GM21528 (cell line): ENCODE results near the gene AKIRIN2.
"Not testable (repeated sequence)": the region's sequence is repeated elsewhere in the genome, so short reads cannot be mapped to it uniquely, and the experiment has no call there.

ENCODE experiments used
- ATAC-seq: cut with Tn5 transposase; IDR thresholded peaks from one replicate; pipeline ENCODE4 v1.9.1; 2021; ENCODE audit warnings: mild to moderate bottlenecking, moderate library complexity; ENCODE audit not compliant: unreplicated experiment, low FRiP score

Gene AKIRIN2

GRCh38 chr6:87690441-87690840 lies 11.6 kb downstream of the AKIRIN2 start:
- ATAC-seq, result no peak

- not testable (repeated sequence) for ATAC-seq
Measured at GRCh38 chr6:87687893-87688292, 14.1 kb downstream of the AKIRIN2 start.

DNA sequence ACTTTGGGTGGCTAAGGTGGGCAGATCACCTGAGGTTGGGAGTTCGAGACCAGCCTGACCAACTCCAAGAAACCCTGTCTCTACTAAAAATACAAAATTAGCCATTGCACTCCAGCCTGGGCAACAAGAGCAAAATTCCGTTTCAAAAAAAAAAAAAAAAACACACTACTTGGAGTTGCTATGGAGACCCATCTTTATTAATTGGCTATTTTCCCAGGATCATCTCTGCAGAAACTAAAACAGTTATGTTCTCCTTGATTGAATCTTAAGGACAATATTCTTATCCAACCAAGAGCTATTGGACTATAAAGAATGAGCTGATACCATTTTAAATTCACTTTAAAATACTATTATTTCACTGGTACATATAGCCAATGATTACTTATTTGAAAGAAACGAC lies 14.7 kb downstream of the AKIRIN2 start:
- no peak for ATAC-seq

- ATAC-seq, result not testable (repeated sequence)
Measured at GRCh38 chr6:87686636-87687205, 15.3 kb downstream of the AKIRIN2 start.

DNA sequence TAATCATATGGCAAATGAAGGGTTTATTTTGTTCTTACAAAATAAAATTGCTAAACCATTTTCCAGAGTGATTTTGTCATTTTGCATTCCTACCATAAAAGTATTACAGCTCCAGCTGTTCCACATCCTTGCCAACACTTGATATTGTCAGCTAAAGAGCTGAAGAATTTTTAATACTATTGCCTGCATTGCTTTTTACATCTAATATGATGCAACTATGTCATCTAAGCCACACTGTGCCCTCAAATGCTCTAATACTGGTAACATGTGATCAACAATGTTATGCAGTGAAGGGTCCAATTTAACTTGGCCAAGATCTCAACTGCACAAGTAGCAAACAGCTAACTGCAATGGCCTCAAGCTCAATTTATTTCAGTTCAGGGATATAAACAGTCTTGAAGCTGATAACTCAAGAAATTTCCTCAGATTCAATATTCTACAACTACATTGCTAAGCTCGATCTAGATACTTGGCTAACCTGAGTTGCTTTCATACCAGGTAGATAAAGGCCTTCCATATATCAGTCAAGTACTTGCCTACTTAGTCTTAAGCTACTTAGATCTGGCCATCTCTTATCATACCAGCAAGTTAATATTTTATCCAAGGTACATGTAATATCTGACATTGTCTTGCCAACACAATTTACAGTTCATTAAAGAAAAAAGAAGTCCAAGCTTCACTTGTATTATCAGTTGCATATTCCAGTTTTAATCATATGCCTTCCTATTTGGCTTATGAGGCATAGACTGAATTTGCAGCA lies 17.0 kb downstream of the AKIRIN2 start:
- ATAC-seq, result no peak

DNA sequence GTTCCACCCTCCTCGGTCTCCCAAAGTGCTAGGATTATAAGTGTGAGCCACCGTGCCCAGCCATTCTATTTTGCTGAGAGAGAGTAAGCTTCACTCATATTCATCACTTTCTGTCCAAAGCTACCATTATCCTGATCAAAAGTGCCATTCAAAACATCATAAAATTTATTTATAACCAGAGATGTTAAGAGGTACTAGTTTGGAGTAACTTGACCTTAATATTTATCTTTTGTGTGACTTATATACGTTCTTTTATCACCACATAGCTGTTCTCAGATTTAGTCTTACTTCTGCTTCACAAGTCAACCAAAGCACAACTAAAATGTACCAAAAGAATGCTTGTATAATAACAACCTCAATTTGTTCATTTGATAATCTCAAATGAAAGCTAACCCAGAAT lies 18.1 kb downstream of the AKIRIN2 start:
- no peak for ATAC-seq

DNA sequence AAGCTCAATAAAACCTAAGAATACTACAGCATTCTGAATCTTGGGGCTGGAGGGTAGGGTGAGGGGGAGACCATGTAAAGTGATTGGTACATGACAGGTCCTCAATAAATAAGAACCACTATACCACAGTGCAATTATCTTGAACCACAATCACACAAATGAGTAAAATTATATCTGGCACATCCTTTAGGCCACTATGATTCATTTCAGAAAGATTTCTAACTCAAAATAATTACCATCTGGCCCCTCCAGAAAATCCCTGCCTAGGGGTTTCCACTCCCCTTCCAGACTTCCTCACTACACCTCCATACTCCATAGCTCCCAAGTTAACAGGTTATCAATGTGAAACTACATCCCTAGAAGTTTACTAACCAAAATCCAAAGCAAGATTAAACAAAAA lies 19.7 kb downstream of the AKIRIN2 start:
- ATAC-seq, result no peak

DNA sequence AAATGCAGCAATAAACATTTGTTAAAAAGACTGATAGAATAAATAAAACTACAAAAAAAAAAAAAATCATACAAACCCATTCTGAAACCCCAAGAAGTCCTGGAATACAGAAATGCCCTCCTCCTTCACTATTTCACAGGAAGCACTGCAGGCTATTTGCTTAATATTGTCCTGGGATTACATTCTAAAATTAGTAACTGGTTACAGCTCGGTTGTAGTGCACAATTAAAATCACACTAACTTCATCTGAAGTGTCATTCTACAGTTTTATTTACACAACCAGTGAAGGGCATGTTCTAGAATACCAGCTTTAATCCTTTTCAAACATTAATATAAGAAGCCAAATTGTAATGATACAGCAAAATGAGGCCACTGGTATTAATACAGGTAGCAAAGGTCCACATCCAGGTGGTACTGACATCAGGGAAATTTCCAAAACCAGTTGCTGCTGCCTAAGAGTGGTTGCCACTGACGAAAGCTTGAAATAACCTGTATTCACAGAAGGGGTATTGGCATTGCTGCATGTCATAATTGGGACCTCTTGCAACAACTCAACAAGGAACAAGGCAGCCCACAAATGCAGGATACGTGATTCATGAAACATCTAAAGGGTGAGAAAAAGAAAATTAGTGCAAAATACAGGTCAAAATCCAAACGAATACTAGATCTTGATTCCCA lies 26.9 kb downstream of the AKIRIN2 start:
- no peak for ATAC-seq

DNA sequence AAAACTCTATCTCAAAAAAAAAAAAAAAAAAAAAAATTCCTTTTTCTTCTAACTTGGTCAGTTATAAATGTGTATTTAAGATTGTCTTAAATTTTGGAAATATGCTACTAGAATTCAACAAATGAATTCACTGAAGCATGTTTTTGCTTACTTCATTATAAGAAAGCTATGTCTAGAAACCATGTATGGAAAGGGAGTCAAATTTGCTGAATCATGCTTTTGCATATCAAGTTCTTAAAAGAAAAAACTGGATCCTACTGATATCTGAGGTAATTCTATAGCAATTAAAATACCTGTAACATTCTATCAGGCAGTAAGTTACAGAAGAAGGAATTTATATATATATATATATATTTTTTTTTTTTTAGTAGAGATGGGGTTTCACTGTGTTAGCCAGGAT lies 27.7 kb downstream of the AKIRIN2 start:
- ATAC-seq, result no peak

DNA sequence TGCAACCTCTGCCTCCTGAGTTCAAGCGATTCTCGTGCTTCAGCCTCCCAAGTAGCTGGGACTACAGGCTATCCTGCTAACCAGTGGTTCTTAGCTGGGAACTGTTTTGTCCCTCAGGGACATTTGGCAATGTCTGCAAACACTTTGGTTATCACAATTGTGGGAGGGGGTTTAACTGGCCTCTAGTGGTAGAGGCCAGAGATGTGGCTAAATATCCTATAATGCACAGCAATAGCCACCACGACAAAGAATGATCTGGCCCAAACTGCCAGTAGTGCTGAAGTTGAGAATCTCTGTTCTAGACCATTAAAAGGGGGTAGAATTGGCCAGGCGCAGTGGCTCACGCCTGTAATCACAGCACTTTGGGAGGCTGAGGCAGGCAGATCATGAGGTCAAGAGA lies 28.8 kb downstream of the AKIRIN2 start:
- ATAC-seq, result no peak

- no peak for ATAC-seq
Measured at GRCh38 chr6:87672641-87673040, 29.4 kb downstream of the AKIRIN2 start.

GRCh38 chr6:87671555-87672029 lies 30.4 kb downstream of the AKIRIN2 start:
- ATAC-seq, result no peak

- no peak for ATAC-seq
Measured at GRCh38 chr6:87670707-87671106, 31.3 kb downstream of the AKIRIN2 start.

DNA sequence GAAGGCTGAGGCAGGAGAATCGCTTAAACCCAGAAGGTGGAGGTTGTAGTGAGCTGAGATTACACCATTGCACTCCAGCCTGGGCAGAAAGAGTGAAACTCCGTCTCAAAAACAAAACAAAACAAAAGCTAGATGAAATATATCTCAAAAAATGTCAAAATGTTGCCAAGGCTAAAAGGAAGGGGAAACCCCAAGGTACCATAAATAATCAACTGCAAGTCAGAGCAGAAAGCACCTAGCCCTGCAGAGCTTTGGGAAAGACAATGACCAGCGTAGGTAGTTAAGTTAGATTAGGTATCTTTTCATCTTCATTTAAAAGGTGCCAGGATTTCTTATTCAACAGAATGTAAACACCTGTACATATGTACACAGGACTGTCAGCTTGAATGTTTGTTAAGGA lies 33.0 kb downstream of the AKIRIN2 start:
- ATAC-seq, result peak; percentile 45

DNA sequence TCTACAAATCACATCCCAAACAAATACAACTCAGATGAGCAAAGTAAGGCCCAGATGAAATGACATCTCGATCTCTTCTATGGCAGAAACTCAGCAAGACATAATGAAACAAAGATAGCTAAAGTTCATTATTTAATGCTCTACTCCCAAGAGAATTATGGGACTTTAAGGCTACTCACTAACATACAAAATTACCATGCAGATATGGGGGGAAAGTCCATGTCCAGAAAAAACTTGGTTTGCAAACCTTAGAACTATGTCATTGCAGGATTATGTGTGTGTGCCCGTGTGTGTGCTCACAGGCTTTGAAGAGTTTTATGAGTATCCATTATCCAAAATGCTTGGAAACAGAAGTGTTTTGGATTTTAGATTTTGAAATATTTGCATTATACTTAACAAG lies 34.0 kb downstream of the AKIRIN2 start:
- no peak for ATAC-seq

GRCh38 chr6:87667032-87667431 lies 35.0 kb downstream of the AKIRIN2 start:
- ATAC-seq, result no peak

GRCh38 chr6:87664921-87665485 lies 37.0 kb downstream of the AKIRIN2 start:
- no peak for ATAC-seq

DNA sequence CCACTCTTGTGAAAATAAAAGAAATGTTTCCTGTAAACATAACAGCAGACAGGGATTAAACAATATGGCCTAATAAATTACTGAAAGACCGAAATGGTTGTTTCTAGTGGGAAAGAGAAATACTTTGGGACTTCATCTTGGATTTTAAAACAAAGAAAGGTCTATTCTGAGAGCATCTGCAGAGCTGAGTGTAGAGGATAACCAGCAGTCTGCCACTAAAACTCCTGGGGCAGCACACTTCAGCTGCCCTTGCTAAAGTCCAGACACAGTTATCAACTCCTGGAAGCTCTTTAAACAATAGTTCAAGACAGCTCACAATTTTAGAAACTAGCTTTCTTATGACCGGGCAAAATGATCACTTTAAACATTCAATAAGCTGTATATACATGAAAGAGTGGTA lies 38.6 kb downstream of the AKIRIN2 start:
- ATAC-seq, result no peak

- no peak for ATAC-seq
Measured at GRCh38 chr6:87661503-87661902, 40.5 kb downstream of the AKIRIN2 start.

- no peak for ATAC-seq
Measured at GRCh38 chr6:87661016-87661415, 41.0 kb downstream of the AKIRIN2 start.

GRCh38 chr6:87660226-87660911 lies 41.7 kb downstream of the AKIRIN2 start:
- no peak for ATAC-seq
